HEK293 (cell line): ENCODE measurements around the gene KRTAP10-6.
"Not testable (repeated sequence)": the region's sequence is repeated elsewhere in the genome, so short reads cannot be mapped to it uniquely, and the experiment has no call there.

Experiments
- CTCF ChIA-PET: fragments of 350-600 bp; formaldehyde crosslinking; extraction: SDS; loops from one replicate; lab custom pipeline; 2021; ENCODE audit warnings: antibody characterized with exemption; lab: Yijun Ruan, JAX
- POLR2A ChIA-PET: fragments of 300-600 bp; formaldehyde crosslinking; extraction: SDS; loops from one replicate; lab custom pipeline; 2020; ENCODE audit warnings: antibody characterized with exemption, inconsistent platforms; lab: Yijun Ruan, JAX
- H3K27ac ChIP-seq: fragments of 200-500 bp; sonication (Bioruptor generic); 2 replicates; pipeline ENCODE4 v1.5.1; 2014; ENCODE audit warnings: low read depth, low read length, control low read depth, inconsistent platforms; ENCODE audit errors: extremely low read depth
- H3K36me3 ChIP-seq, 2 experiments: fragments of 200-500 bp in 1 of 2; sonication (Bioruptor generic) in 1 of 2; 1 replicate in 1 of 2; 2 replicates in 1 of 2; pipeline ENCODE4 v1.5.1; 2014 to 2017; ENCODE audit warnings: inconsistent platforms in 2 of 2, low read length in 2 of 2; ENCODE audit not compliant: control insufficient read depth in 2 of 2, insufficient read depth in 1 of 2
- H3K4me1 ChIP-seq: fragments of 200-500 bp; sonication (Bioruptor generic); 2 replicates; pipeline ENCODE4 v1.5.1; 2014; ENCODE audit warnings: mild to moderate bottlenecking, low read length, inconsistent platforms; ENCODE audit not compliant: control insufficient read depth, insufficient read depth
- H3K4me3 ChIP-seq: 2 replicates; pipeline ENCODE4 v1.5.1; 2011; ENCODE audit warnings: low read depth, mild to moderate bottlenecking, control low read depth, low read length, moderate library complexity
- H3K9me3 ChIP-seq: fragments of 200-500 bp; sonication (Bioruptor generic); 2 replicates; pipeline ENCODE4 v1.5.1; 2014; ENCODE audit warnings: low read depth, low read length, inconsistent platforms; ENCODE audit not compliant: control insufficient read depth, insufficient read depth
- EGR2 ChIP-seq: fragments of 450-650 bp; formaldehyde crosslinking; IDR thresholded peaks from 2 replicates; pipeline ENCODE4 v1.5.1; 2016; ENCODE audit warnings: low read depth, missing biosample characterization, missing genetic modification characterization
- SCRT1 ChIP-seq: fragments of 450-650 bp; formaldehyde crosslinking; IDR thresholded peaks from 2 replicates; pipeline ENCODE4 v1.5.1; 2016; ENCODE audit warnings: missing biosample characterization, missing genetic modification characterization, borderline replicate concordance
- SETDB1 ChIP-seq: IDR thresholded peaks from one replicate; pipeline ENCODE4 v1.6.1; 2017; ENCODE audit warnings: mild to moderate bottlenecking, low read length, moderate library complexity, mixed read lengths; ENCODE audit not compliant: insufficient read length
- YY2 ChIP-seq: fragments of 450-650 bp; formaldehyde crosslinking; IDR thresholded peaks from 2 replicates; pipeline ENCODE4 v1.5.1; 2016; ENCODE audit warnings: missing biosample characterization, missing genetic modification characterization
- ZFHX2 ChIP-seq: fragments of 450-650 bp; formaldehyde crosslinking; conservative IDR thresholded peaks from 2 replicates; pipeline ENCODE4 v1.5.1; 2016; ENCODE audit warnings: missing biosample characterization, missing genetic modification characterization
- ZIC2 ChIP-seq: fragments of 450-650 bp; formaldehyde crosslinking; IDR thresholded peaks from 2 replicates; pipeline ENCODE4 v1.5.1; 2016; ENCODE audit warnings: missing biosample characterization, missing genetic modification characterization
- ZNF133 ChIP-seq: fragments of 450-650 bp; formaldehyde crosslinking; IDR thresholded peaks from 2 replicates; pipeline ENCODE4 v1.5.1; 2016; ENCODE audit warnings: missing biosample characterization, missing genetic modification characterization
- ZNF174 ChIP-seq: fragments of 450-650 bp; formaldehyde crosslinking; IDR thresholded peaks from 2 replicates; pipeline ENCODE4 v1.5.0; 2017; ENCODE audit warnings: missing biosample characterization, mild to moderate bottlenecking, missing genetic modification characterization
- ZNF239 ChIP-seq: fragments of 450-650 bp; formaldehyde crosslinking; IDR thresholded peaks from 2 replicates; pipeline ENCODE4 v1.5.1; 2016; ENCODE audit warnings: missing biosample characterization, missing genetic modification characterization
- ZNF350 ChIP-seq: fragments of 450-650 bp; formaldehyde crosslinking; IDR thresholded peaks from 2 replicates; pipeline ENCODE4 v1.5.0; 2017; ENCODE audit warnings: missing biosample characterization, mild to moderate bottlenecking, missing genetic modification characterization
- ZNF585B ChIP-seq: fragments of 450-650 bp; formaldehyde crosslinking; IDR thresholded peaks from 2 replicates; pipeline ENCODE4 v1.5.1; 2016; ENCODE audit warnings: missing biosample characterization, missing genetic modification characterization
- ZNF596 ChIP-seq: fragments of 450-650 bp; IDR thresholded peaks from 2 replicates; pipeline ENCODE4 v1.5.0; 2018; ENCODE audit warnings: missing biosample characterization, mild to moderate bottlenecking, missing genetic modification characterization, moderate library complexity
- TF ChIP-seq, protein P1 (sequence below): fragments of 450-650 bp; formaldehyde crosslinking; IDR thresholded peaks from 2 replicates; pipeline ENCODE4 v1.5.1; 2017; ENCODE audit warnings: missing biosample characterization, missing genetic modification characterization

Gene KRTAP10-6

DNA sequence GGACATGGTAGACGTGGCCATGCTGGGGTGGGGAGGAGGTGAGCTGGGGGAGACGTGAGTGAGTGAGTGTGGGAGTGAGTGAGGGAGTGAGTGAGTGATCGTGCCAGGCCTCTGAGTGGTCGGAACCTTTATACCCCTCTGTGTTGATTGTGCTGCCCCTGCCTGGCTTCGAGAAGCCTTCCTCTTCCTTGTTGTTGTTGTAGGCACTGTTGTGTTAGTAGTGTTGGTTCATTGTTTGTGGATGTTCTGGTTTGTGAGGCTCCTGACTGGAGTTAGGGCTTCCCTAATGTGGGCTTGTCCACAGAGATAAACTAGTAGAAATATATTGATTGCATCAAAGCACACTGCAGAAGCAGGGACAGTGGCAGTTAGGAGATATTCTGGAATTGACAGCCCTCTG, 33.6 kb downstream of the KRTAP10-6 start, which contains the start of gene KRTAP10-3:
Gene KRTAP10-3, minus strand, starts transcription at position 101 of the 400 bp plus-strand sequence. Its CDS starts 80 bp downstream, at position 21.
- no peak within 1 kb of the TSS for H3K27ac ChIP-seq
- TF ChIP-seq SCRT1 (tag by site-specific recombination) (no peak), EGR2 (tag by site-specific recombination) (0 out of 2 replicates have a peak, but pooled peaks have one; percentile 7), ZFHX2 (tag by site-specific recombination) (0 out of 2 replicates have a peak, but pooled peaks have one; percentile 12)
- no peaks in the 10 kb centered on the region for H3K4me1 ChIP-seq
- no peaks in the 10 kb centered on the region for H3K9me3 ChIP-seq
- ChIA-PET POLR2A (no interaction called here), CTCF (interaction anchor here (0.9 kb wide), 1 partner anchor 132 kb away, joined by 4 read pairs; no protein-coding TSS in a partner anchor)
- H3K36me3 ChIP-seq = no peaks in the 10 kb centered on the region
- H3K4me3 ChIP-seq = no peak within 1 kb of the TSS

DNA sequence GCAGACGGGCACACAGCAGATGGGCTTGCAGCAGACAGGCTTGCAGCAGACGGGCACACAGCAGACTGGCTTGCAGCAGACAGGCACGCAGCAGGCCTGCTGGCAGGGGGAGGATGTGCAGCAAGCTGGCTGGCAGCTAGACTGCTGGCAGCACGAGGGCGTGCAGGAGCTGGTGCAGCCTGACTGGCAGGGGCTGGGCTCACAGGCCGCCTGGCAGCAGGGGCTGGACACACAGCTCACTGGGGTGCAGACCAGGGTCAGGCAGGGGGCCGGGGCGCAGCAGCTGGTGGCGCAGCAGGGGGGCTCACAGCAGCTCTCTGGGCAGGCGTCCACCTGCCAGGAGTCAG, 34.0 kb downstream of the KRTAP10-6 start:
- CTCF ChIA-PET = interaction anchor here (0.9 kb wide), 1 partner anchor 132 kb away, joined by 4 read pairs; no protein-coding TSS in a partner anchor
- H3K4me3 ChIP-seq, H3K4me1 ChIP-seq, H3K36me3 ChIP-seq, H3K9me3 ChIP-seq, H3K27ac ChIP-seq, POLR2A ChIA-PET: not testable (repeated sequence)
- TF ChIP-seq ZIC2 (tag by site-specific recombination) = 0 out of 2 replicates have a peak, but pooled peaks have one; percentile 32

DNA sequence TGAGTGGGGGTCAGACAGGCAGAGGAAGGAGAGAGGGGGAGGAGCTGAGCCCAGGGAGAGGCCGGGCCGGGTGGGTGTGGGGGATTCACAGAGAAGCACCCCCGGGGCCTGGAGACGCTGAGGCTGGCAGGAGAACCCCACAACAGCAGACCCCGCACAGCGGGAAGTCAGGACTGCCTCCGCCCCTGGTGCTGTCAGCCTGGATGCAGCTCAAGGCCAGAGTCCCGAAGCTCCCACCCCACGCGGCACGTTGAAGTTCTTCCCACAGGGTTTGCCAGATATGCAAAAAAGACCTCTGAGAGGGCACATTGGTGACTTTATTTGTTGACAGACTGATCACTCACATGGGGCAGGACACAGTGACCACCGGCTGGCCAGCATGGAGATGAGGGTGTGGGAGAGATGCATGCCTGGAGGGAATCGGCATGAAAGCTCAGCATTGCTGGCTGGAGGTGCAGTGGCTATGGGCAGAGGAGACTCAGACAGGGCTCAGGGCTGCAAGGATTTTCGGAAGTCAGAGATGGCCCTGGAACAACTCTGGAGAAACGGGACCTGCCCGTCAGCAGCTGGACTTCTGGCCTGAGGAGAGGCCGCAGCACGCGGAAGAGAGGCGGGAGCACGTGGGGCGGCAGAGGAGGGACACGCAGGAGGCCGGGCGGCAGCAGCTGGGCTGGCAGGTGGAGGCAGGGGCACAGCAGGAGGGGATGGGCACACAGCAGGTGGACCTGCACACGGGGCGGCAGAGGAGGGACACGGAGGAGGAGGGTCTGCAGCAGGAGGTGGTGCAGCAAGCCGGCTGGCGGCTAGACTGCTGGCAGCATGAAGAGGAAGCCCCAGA, 34.6 kb downstream of the KRTAP10-6 start:
- Histone ChIP-seq H3K4me1 (no peaks in the 10 kb centered on the region), H3K4me3 (no peak overlapping the region), H3K9me3 (no peaks in the 10 kb centered on the region), H3K27ac (no peak overlapping the region), H3K36me3 (no peaks in the 10 kb centered on the region)
- CTCF ChIA-PET = interaction anchor here (0.9 to 1.2 kb wide), 2 partner anchors 11 to 133 kb away, joined by 3 to 4 read pairs; no protein-coding TSS in a partner anchor
- POLR2A ChIA-PET = no interaction called here
- TF ChIP-seq, protein P1, sequence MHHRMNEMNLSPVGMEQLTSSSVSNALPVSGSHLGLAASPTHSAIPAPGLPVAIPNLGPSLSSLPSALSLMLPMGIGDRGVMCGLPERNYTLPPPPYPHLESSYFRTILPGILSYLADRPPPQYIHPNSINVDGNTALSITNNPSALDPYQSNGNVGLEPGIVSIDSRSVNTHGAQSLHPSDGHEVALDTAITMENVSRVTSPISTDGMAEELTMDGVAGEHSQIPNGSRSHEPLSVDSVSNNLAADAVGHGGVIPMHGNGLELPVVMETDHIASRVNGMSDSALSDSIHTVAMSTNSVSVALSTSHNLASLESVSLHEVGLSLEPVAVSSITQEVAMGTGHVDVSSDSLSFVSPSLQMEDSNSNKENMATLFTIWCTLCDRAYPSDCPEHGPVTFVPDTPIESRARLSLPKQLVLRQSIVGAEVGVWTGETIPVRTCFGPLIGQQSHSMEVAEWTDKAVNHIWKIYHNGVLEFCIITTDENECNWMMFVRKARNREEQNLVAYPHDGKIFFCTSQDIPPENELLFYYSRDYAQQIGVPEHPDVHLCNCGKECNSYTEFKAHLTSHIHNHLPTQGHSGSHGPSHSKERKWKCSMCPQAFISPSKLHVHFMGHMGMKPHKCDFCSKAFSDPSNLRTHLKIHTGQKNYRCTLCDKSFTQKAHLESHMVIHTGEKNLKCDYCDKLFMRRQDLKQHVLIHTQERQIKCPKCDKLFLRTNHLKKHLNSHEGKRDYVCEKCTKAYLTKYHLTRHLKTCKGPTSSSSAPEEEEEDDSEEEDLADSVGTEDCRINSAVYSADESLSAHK (tag by site-specific recombination) = no peak
- TF ChIP-seq ZNF585B (tag by site-specific recombination) = no peak
- TF ChIP-seq EGR2 (tag by site-specific recombination) = no peak
- no peak for TF ChIP-seq ZNF596 (tag by site-specific recombination)
- TF ChIP-seq YY2 (tag by site-specific recombination) = no peak
- TF ChIP-seq ZNF239 (tag by site-specific recombination) = no peak
- no peak for TF ChIP-seq ZNF133 (tag by site-specific recombination)

DNA sequence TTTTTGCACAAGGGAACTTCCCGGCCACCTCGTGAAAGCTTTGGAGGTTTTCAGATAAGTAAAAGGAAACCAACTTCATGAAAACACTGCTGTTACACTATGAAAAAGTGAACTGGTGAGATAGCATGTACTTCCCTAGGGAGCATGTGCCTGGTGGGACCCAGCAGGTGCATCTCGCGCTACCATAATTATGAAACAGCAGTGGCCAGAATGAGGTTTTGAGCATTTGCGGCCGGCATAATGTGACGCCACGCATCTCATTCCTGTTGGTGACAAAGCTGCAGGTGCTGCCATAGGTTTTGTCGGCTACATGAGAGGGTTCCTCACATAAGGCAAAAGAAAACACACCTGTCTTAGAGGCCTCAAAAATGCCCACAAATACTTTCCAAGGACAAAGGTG, 35.4 kb downstream of the KRTAP10-6 start:
- POLR2A ChIA-PET = no interaction called here
- TF ChIP-seq ZIC2 (tag by site-specific recombination) (peak; percentile 55), ZNF174 (no peak), ZNF350 (tag by site-specific recombination) (no peak), SETDB1 (no peak)
- CTCF ChIA-PET = interaction anchor here (1.2 kb wide), 1 partner anchor 10 kb away, joined by 3 read pairs; no protein-coding TSS in a partner anchor
- Histone ChIP-seq H3K27ac (no peak overlapping the region), H3K9me3 (no peaks in the 10 kb centered on the region), H3K36me3 (no peaks in the 10 kb centered on the region), H3K4me3 (no peak overlapping the region), H3K4me1 (no peaks in the 10 kb centered on the region)
